Left lung (tissue), 10 donors: ENCODE measurements around the gene WASF2. TPM values are rescaled to one million over a fixed set of nuclear protein-coding genes. Genes with fewer than 3 reads are reported as not detected.
A peak's percentile ranks its signal among the peaks of the same experiment; 100 is the strongest.
"Not testable (repeated sequence)": the region's sequence is repeated elsewhere in the genome, so short reads cannot be mapped to it uniquely, and the experiment has no call there.

ENCODE experiments used
- ATAC-seq: fragments of 200-7000 bp; cut with Tn5 transposase; one replicate; pipeline ENCODE4 v1.9.1; 2020; ENCODE audit warnings: moderate library complexity
- DNase-seq, 4 donors: peaks; one replicate each; pipeline ENCODE4 v3.0.0-alpha.2; 2013 to 2020
- H3K27ac ChIP-seq, 2 donors: fragments of 200-600 bp; sonication (generic) in 1 of 2; one replicate each; pipeline versions ENCODE4 v1.5.0 to v1.8.0; 2020 to 2021
- H3K27me3 ChIP-seq, 2 donors: fragments of 200-600 bp; sonication (generic) in 1 of 2; one replicate each; pipeline versions ENCODE4 v1.5.0 to v1.8.0; 2020 to 2021
- H3K36me3 ChIP-seq, 2 donors: fragments of 200-600 bp; sonication (generic) in 1 of 2; one replicate each; pipeline versions ENCODE4 v1.5.0 to v1.8.0; 2020 to 2021
- H3K4me1 ChIP-seq, 2 donors: fragments of 200-600 bp; one replicate each; pipeline ENCODE4 v1.8.0; 2021
- H3K4me3 ChIP-seq, 2 donors: fragments of 200-600 bp; sonication (generic) in 1 of 2; one replicate each; pipeline versions ENCODE4 v1.5.0 to v1.8.0; 2020 to 2021; ENCODE audit warnings: mild to moderate bottlenecking in 1 of 2
- H3K9me3 ChIP-seq, 2 donors: fragments of 200-600 bp; sonication (generic) in 1 of 2; one replicate each; pipeline versions ENCODE4 v1.5.0 to v1.8.0; 2020 to 2021
- CTCF ChIP-seq, 2 donors: fragments of 200-600 bp; sonication (generic) in 1 of 2; IDR thresholded peaks; one replicate each; pipeline versions ENCODE4 v1.5.0 to v1.8.0; 2021; ENCODE audit warnings: antibody characterized with exemption in 2 of 2
- intact Hi-C, 2 donors: fragments of 100-400 bp; cut with DNase I; formaldehyde crosslinking; loops; one replicate each; pipeline versions ENCODE4 v1.11.2 to v1.14.2; 2022
- polyA plus RNA-seq, 6 donors: library from polyadenylated mRNA; unstranded; fragments of 120-200 nt; gene quantifications; one replicate each; pipeline ENCODE4 v1.2.1, GENCODE V29; 2013; ENCODE audit not compliant: insufficient read length in 6 of 6
- total RNA-seq, 2 donors: library from RNA; stranded (reverse); fragmentation: NEBNext Ultra II Directional; extraction: Animal tissue kit (Norgen Biotek cat#: 25700); gene quantifications; one replicate each; pipeline ENCODE4 v1.2.1, GENCODE V29; 2021
- donor health status: DM: no; HTN: yes; CAD: no.
- donor health status: DM: no; HTN: no; CAD: no.

Gene WASF2
- total and polyA plus RNA-seq, 8 donors, result 108 to 147 (median 134) TPM

- Histone ChIP-seq H3K27me3 (peaks cover 0 to 15% of the 10 kb centered on the region in 2 donors), H3K9me3 (no peaks in the 10 kb centered on the region), H3K27ac (no peak overlapping the region), H3K4me3 (peak overlapping the region; percentile 32 to 50), H3K4me1 (peaks cover 9 to 32% of the 10 kb centered on the region in 2 donors), H3K36me3 (no peaks in the 10 kb centered on the region)
- DNase-seq, result no peak
- intact Hi-C loops, result loop anchor here (5.0 to 10.0 kb wide), 3 partner anchors 36 to 96 kb away; no protein-coding TSS in a partner anchor
- no peak for TF ChIP-seq CTCF (IDR thresholded peaks at IDR 0.05)
- no peak for ATAC-seq
Observed at GRCh38 chr1:27392778-27393635, 97.0 kb downstream of the WASF2 start.

- Histone ChIP-seq H3K4me3 (peak within 1 kb of the TSS; percentile 32 to 50), H3K36me3 (no peaks in the 10 kb centered on the region), H3K27ac (peak within 1 kb of the TSS; percentile 7 to 41), H3K4me1 (peaks cover 9 to 32% of the 10 kb centered on the region in 2 donors), H3K9me3 (no peaks in the 10 kb centered on the region), H3K27me3 (peaks cover 0 to 15% of the 10 kb centered on the region in 2 donors)
- TF ChIP-seq CTCF (IDR thresholded peaks at IDR 0.05), result no peak
- intact Hi-C loops, result loop anchor here (5.0 to 10.0 kb wide), 3 partner anchors 35 to 95 kb away; no protein-coding TSS in a partner anchor
- peak; percentile 61 to 94 (median 88) for DNase-seq
- peak; percentile 91 for ATAC-seq
Observed at GRCh38 chr1:27392096-27392777, 97.7 kb downstream of the WASF2 start, which contains the start of gene GPR3. Gene GPR3 (plus strand): TSS chr1:27392622. CDS start chr1:27393799, 1,177 bp downstream.

- intact Hi-C loops, result loop anchor here (5.0 to 10.0 kb wide), 3 partner anchors 34 to 94 kb away; no protein-coding TSS in a partner anchor
- Histone ChIP-seq H3K27me3 (peaks cover 0 to 15% of the 10 kb centered on the region in 2 donors), H3K27ac (peak overlapping the region; percentile 7 to 41), H3K4me3 (peak overlapping the region in 1 of 2 donors; percentile 50), H3K9me3 (no peaks in the 10 kb centered on the region), H3K36me3 (no peaks in the 10 kb centered on the region), H3K4me1 (peaks cover 9 to 32% of the 10 kb centered on the region in 2 donors)
- TF ChIP-seq CTCF (IDR thresholded peaks at IDR 0.05), result no peak
- ATAC-seq (peak; percentile 62), DNase-seq (peak in 2 of 4 donors; percentile 67 to 72)
Observed at GRCh38 chr1:27391511-27392095, 98.4 kb downstream of the WASF2 start.

- peaks cover 0 to 15% of the 10 kb centered on the region in 2 donors for H3K27me3 ChIP-seq
- H3K9me3 ChIP-seq, result no peaks in the 10 kb centered on the region
- intact Hi-C loops, result loop anchor here in 1 of 2 donors (10.0 kb wide), 1 partner anchor 284 kb away; no protein-coding TSS in a partner anchor
- no peak overlapping the region for H3K4me3 ChIP-seq
- ATAC-seq (peak; percentile 60), DNase-seq (peak in 2 of 4 donors; percentile 49 to 66)
- H3K4me1 ChIP-seq, result peaks cover 9 to 23% of the 10 kb centered on the region in 2 donors
- H3K27ac ChIP-seq, result peak overlapping the region in 1 of 2 donors; percentile 50
- no peaks in the 10 kb centered on the region for H3K36me3 ChIP-seq
- TF ChIP-seq CTCF (IDR thresholded peaks at IDR 0.05), result peak; percentile 79 to 93
Observed at GRCh38 chr1:27388337-27389005, 101.5 kb downstream of the WASF2 start.

GRCh38 chr1:27384797-27385196, 105.2 kb downstream of the WASF2 start:
- intact Hi-C loops, result loop anchor here in 1 of 2 donors (10.0 kb wide), 1 partner anchor 280 kb away; no protein-coding TSS in a partner anchor
- not testable (repeated sequence) for H3K27ac ChIP-seq, H3K4me3 ChIP-seq, H3K9me3 ChIP-seq, ATAC-seq, H3K36me3 ChIP-seq, DNase-seq
- H3K4me1 ChIP-seq, result peaks cover 3 to 23% of the 10 kb centered on the region in 2 donors
- peaks cover 0 to 10% of the 10 kb centered on the region in 2 donors for H3K27me3 ChIP-seq
